Epithelial cell of proximal tubule (primary cell): ENCODE data around the gene NCR2. TPM values are rescaled to one million over a fixed set of nuclear protein-coding genes. Genes with fewer than 3 reads are reported as not detected.

Experiments used
- DNase-seq: peaks from one replicate; pipeline ENCODE4 v3.0.0-alpha.2; 2011; ENCODE audit warnings: low read depth
- H3K4me3 ChIP-seq: 2 replicates; pipeline ENCODE4 v1.5.1; 2011; ENCODE audit warnings: low read depth, mild to moderate bottlenecking, low read length
- total RNA-seq: library from RNA; depleted of rRNA; stranded (reverse); fragments of >200 nt; gene quantifications from 2 replicates; pipeline ENCODE4 v1.2.3, GENCODE V29; 2015
- TF ChIP-seq, protein P1 (sequence below): conservative IDR thresholded peaks from 2 replicates; pipeline ENCODE4 v1.5.1; 2012; ENCODE audit warnings: low read depth, mild to moderate bottlenecking, low read length

The NCR2 gene
- total RNA-seq, 1 donor from 2014 or later = not detected

DNA sequence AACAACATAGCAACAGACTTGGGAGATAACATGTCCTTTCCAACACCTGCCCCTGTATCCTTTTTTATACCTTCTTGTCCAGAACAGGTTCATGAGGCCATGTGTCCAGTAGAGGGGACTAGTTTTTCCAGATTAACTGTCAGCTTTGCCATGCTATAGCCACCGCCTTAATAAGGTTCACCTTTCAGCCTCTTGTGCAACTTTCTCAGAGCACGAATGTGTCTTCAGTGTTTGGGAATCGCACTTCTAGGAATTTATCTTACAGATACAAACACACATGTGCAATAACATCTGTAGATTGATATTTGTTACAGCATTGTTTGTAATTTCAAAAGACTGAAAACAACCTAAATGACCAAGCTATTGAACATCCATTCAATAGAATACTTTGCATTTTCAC, 21.4 kb downstream of the NCR2 start:
- DNase-seq = no peak
- TF ChIP-seq, protein P1, sequence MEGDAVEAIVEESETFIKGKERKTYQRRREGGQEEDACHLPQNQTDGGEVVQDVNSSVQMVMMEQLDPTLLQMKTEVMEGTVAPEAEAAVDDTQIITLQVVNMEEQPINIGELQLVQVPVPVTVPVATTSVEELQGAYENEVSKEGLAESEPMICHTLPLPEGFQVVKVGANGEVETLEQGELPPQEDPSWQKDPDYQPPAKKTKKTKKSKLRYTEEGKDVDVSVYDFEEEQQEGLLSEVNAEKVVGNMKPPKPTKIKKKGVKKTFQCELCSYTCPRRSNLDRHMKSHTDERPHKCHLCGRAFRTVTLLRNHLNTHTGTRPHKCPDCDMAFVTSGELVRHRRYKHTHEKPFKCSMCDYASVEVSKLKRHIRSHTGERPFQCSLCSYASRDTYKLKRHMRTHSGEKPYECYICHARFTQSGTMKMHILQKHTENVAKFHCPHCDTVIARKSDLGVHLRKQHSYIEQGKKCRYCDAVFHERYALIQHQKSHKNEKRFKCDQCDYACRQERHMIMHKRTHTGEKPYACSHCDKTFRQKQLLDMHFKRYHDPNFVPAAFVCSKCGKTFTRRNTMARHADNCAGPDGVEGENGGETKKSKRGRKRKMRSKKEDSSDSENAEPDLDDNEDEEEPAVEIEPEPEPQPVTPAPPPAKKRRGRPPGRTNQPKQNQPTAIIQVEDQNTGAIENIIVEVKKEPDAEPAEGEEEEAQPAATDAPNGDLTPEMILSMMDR = no peak
- no peak overlapping the region for H3K4me3 ChIP-seq

DNA sequence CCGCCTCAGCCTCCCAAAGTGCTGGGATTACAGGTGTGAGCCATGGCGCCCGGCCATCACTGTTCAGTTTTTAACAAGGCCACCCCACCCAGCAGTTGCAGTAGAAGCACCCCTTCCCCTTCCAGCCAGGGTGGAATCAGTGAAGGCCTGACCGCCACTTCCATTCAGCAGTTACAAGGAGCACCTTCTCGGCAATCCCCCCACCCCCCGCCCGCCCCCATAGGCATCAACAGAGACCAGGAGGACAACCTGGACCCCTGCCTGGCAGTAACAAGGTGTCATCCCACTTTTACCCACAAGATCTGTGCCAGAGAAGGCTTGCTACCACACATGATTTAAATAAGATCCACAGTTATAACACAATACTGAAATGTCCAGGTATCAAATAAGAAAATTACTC, 23.1 kb downstream of the NCR2 start:
- no peak for DNase-seq
- no peak overlapping the region for H3K4me3 ChIP-seq
- TF ChIP-seq, protein P1 = no peak

DNA sequence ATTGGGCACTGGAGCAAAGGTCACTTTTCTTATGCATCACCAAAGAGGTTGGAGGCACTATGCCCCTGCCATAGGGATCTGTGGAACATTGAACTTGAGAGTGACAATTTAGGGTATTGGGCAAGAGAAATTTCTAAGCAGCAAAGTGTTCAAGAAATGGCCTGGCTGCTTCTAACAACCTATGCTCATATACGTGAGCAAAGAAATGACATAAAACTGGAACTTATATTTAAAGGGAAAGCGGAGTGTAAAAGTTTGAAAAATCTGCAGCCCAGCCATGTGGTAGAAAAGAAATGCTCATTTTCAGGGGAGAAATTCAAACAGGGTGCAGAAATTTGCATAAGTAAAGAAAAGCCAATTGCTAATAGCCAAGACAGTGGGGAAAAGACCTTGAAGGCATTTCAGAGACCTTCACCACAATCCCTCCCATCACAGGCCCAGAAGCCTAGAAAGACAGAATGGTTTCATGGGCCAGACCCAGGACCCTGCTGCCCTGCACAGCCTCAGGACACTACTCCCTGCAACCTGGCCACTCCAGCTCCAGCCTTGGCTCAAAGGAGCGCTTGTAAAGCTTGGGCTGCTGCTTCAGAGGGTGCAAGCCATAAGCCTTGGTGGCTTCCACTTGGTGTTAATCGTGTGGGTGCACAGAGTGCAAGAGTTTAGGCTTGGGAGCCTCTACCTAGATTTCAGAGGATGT, 24.4 kb downstream of the NCR2 start:
- H3K4me3 ChIP-seq = no peak overlapping the region
- TF ChIP-seq, protein P1 = no peak
- no peak for DNase-seq

DNA sequence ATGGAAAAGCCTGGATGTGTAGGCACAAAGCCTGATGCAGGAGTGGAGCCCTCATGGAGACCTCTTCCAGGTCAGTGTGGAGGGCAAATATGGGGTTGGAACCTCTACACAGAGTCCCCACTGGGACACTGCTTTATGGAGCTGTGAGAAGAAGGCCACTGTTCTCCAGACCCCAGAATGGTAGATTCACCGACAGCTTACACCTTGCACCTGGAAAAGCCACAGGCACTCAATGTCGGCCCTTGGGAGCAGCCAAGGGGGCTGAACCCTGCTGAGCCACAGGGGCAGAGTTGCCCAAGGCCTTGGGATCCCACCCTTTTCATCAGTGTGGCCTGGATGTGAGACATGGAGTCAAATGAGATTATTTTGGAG, 24.9 kb downstream of the NCR2 start:
- H3K4me3 ChIP-seq = no peak overlapping the region
- no peak for DNase-seq
- TF ChIP-seq, protein P1 = no peak

DNA sequence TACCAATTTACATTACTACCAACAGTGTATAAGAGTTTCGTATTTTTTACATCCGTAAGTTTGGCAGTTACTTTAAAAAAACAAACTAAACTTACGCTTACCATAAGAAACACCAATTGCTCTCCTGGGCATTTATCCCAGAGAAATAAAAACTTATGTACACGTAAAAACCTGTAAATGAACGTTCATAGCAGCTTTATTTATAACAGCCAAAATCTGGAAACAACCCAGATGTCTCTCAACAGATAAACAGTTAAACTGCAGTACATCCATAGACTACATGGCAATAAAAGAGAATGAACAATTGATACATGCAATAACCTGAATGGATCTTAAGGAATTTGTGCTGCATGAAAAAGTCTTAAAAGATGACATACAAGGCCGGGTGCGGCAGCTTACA, 30.7 kb downstream of the NCR2 start:
- no peak overlapping the region for H3K4me3 ChIP-seq
- no peak for DNase-seq
- TF ChIP-seq, protein P1 = no peak

DNA sequence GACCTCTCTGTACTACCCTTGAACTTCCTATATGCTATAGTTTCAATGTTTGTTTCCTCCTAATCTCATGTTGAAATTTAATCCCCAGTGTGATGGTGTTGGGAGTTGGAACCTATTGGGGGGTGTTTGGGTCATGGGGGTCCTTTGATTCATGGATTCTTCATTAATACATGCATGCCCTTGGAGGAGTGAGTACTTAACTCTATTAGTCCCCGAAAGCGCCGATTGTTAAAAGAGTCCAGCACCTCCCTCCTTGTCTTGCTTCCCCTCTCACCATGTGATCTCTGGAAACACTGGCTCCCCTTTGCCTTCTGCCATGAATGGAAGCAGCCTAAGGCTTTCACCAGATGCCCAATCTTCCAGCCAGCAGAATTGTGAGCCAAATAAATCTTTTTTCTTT, 31.7 kb downstream of the NCR2 start:
- no peak overlapping the region for H3K4me3 ChIP-seq
- DNase-seq = no peak
- TF ChIP-seq, protein P1 = no peak

DNA sequence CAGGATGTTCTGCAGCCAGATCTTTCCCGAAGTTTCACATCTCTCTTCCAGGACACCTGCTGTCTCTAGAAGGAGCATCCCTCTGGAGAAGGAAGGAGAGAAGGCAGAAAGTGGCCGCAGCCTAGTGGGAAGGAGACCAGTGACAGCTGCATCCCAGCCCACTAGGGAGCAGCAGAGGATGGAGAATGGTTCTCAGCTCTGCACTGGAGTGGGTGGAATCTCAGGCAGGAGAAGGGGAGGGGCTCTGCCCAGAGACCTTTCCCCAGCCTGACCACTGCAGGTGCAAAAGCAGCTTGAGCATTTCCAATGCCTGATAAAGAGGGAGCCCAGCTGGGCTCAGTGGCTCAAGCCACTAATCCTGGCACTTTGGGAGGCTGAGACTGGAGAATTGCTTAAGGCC, 32.3 kb downstream of the NCR2 start:
- TF ChIP-seq, protein P1 = peak; percentile 81
- H3K4me3 ChIP-seq = no peak overlapping the region
- no peak for DNase-seq
